HG03575 (cell line): ENCODE data around the gene VPREB1.
"Not testable (repeated sequence)": the region's sequence is repeated elsewhere in the genome, so short reads cannot be mapped to it uniquely, and the experiment has no call there.

Experiments
- ATAC-seq: cut with Tn5 transposase; IDR thresholded peaks from one replicate; pipeline ENCODE4 v1.9.1; 2021; ENCODE audit not compliant: unreplicated experiment, insufficient number of reproducible peaks, low FRiP score; ENCODE audit errors: extremely low read depth

Gene VPREB1

DNA sequence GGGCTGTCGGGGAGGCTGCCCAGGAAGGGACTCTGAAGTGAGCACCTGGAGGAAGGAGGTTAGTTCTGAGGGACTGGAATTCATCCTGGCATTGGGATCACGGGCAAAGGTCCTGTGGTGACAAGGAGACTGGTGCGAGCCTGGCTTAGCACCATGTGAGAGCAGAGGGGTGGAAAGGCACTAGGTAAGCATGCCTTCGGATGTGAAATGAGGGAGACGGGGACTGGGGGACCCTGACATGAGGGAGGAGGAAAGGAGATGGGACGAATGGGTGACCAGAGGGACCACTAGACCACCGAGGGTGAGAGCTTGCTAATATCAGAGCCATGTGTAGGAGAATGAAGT lies 3.1 kb upstream of the VPREB1 start:
- ATAC-seq: no peak

DNA sequence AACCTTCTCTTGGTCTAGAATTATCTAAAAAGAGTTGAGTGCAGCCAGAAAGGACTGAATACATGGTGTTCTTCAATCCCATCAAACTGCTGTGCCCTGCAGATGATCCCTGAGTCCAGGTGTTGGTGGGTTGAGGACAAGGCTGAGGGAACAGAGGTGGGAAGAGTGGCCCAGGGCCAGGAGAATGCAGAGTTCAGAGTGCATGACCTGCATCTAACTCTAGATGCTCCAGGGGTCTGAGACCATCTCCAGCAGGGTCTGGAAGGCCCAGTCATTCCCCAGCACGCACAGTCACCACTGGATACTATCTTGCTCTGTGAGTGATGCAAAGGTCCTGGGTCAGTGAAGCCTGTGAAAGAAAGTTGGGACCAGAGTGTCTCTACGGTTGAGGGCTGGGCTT lies 2.1 kb upstream of the VPREB1 start:
- no peak for ATAC-seq

DNA sequence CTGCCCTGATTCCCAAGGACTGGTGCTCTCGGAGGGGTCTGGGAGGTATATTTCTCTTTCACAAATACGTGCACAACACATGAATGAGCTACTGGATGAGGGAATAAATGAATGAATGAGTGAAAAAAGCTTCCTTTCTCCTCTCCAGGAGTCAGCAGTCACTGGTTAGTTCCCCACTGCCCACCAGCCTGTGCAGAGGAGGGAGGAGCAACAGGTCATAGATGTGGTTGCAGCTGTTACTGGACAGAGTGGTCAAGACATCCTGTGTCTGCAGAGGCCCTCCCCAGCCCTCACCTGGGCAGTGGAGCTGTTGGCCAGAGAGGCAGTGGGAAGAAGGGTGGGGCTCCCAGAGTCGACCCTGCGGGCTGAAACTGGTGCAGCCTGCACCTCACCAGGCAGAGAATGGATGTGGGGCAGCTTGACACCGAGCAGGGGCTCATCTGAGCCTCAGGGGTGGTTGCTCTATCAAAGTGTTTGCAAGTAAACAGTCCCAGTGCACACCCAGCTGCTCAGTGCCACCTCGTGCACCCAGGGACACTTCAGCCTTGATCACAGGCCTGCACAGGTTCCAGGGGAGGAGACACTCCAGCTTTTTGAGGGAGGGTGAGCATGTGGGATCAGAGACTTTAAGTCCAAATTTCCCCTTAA lies 1.4 kb upstream of the VPREB1 start:
- ATAC-seq: no peak

DNA sequence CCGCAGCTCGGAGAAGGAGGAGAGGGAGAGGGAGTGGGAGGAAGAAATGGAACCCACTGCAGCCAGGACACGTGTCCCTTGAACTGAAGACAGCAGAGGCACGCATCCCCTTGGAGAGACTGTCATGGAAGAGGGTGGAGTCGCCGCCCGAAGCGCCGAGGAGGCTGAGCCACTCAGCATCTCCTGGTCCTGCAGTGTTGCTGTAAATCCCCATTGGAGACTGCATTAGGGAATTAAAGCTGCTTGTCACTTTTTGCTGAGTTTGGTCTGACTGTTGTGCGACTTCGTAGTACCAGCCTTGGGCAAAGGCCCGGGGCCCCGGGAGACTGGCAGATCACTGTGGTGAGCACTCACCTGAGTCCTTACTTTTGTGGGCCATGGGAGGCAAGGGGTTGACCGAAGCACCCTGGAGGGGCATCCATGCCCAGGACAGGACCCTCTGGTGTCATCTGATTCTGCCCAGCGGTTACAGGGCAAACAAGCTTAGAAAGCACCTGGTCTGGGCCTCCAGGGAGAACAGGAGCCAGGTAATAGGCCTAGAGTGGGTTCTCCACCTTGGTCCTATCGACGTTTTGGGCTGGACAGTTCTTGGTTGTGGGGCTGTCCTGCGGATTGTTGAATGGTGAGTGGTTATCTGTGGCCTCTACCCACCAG lies 797 bp downstream of the VPREB1 start:
- no peak for ATAC-seq

DNA sequence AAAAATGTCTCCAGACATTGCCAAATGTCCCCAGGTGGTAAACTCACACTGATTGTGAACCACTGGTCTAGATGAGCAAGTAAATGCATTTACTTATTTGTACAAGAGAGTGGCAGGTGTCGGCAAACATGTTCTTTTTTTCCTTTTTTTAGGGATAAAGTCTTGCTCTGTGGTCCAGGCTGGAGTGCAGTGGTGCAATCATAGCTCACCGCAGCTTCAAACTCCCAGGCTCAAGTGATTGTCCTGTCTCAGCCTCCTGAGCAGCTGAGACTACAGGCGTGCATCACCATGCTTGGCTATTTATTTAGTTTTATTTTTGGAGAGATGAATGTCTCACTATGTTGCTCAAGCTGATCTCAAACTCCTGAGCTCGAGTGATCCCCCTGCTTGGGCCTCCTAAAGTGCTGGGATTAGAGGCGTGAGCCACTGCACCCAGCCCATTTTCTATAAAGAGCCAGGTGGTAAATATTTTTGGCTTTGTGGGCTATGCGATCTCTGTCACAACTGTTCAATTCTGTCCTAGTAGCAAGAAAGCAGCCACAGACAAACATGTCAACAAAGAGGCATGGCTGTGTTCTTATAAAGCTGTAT lies 1.4 kb downstream of the VPREB1 start:
- no peak for ATAC-seq

DNA sequence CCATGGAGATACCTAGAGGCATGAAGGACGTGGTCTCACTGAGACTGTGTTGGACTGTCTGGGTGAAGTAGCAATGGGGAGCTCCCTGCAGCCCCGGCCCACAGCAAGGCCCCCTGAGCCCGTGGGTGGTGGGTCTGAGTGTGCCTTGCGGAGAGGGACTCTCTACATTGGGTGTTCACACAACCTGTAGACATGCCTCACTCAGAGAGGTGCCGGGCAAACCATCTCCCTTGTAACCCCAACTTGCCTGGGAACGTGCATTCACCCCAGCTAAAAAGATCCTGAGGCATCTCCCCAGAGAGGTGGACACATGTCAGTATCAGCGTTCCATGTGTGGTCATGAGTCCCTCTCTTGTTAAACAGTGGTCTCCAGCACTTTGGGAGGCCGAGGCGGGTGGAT lies 2.1 kb downstream of the VPREB1 start:
- ATAC-seq: no peak

DNA sequence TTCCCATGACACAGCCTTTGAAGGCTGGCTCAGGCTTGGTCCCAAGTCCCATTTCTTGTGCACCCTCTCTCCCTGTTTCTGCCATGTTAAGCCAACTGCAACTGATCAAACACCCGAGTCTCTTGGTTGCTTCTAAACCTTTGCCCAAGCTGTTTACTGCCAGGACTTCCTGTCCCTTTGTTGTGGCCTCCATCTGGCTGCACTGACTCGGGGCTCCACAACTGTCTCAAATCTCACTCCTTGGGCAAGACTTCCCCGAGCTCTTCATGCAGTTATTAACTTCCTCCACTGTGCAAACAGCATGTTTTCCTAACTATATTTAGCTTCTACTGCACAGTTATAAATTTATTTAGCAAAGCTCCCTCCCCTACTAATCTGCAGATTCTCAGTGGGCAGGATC lies 4.3 kb downstream of the VPREB1 start:
- no peak for ATAC-seq

DNA sequence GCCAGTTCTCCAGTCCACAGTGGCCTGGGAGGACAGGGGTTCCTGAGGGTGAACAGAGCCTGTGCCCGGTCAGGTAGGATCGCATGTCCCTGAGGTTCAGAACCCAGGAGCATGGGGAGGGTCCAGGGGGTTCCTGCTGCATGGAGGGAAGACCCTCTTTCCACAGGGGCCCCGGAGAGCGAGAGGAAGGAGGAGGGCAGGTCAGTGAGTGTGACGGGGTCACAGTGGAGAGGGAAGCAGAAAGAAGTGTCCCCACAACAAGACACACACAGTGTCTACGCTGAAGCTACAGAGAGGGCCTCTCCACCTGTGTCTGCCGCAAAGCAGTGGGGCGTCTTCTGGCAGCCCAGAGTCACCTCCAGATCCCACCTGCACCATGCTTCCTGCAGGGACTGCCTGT lies 6.1 kb downstream of the VPREB1 start:
- ATAC-seq: not testable (repeated sequence)

DNA sequence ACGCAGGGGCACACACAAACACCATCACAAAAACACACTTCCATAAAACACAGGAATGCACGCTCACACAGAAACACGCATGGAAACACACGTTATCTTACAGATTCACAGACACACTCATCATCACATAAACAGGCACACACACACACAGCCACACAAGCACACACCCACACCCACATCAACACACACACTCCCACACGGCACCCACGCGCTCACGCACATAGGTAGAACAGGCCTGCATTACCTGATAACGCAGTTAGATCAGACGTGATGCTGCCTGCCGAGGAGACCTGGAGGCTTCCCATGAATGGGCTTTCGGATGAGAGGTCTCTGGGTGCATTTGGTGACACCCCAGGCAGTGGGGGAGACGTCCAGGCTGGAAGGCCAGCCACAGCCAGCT lies 11.5 kb downstream of the VPREB1 start:
- ATAC-seq: not testable (repeated sequence)

DNA sequence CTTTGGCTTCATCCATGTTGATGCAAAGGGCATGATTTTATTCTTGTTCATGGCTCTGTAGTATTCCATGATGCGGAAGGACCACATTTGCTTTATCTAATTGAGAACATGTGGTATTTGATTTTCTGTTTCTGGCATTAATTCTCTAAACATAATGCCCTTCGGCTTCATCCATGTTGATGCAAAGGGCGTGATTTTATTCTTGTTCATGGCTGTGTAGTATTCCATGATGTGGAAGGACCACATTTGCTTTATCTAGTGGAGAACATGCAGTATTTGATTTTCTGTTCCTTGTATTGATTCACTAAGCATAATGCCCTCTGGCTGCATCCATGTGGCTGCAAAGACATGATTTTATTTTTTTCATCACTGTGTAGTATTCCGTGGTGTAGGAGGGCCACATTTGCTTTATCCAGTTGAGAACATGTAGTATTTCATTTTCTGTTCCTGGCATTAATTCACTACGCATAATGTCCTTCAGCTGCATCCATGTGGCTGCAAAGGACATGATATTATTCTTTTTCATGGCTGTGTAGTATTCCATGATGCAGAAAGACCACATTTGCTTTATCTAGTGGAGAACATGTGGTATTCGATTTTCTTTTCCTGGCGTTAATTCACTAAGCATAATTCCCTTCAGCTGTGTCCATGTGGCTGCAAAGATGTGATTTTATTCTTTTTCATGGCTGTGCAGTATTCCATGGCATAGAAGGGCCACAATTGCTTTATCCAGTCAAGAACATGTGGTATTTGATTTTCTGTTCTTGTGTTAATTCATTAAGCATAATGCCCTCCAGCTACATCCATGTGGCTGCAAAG lies 14.2 kb downstream of the VPREB1 start:
- ATAC-seq: not testable (repeated sequence)

DNA sequence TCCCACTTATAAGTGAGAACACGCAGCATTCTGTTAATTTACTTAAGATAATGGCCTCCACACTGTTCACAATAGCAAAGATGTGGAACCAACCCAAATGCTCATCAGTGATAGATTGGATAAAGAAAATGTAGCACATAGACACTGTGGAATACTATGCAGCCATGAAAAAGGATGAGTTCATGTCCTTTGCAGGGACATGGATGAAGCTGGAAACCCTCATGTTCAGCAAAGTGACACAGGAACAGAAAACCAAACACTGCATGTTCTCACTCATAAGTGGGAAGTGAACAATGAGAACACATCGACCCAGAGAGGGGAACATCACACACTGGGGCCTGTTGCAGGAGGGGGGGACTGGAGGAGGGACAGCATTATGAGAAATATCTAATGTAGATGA lies 15.6 kb downstream of the VPREB1 start:
- not testable (repeated sequence) for ATAC-seq

DNA sequence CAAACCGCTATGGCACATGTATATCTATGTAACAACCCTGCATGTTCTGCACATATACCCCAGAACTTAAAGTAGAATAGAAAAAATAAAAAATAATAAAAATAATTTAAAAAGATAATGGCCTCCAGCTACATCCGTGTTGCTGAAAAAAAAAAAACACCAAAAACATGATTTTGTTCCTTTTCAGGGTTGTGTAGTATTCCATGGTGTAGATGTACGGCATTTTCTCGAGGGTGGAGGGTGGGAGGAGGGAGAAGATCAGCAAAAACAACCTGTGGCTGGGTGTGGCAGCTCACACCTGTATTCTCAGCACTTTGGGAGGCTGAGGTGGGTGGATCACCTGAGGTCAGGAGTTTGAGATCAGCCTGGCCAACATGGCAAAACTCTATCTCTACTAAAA lies 16.0 kb downstream of the VPREB1 start:
- ATAC-seq: not testable (repeated sequence)

DNA sequence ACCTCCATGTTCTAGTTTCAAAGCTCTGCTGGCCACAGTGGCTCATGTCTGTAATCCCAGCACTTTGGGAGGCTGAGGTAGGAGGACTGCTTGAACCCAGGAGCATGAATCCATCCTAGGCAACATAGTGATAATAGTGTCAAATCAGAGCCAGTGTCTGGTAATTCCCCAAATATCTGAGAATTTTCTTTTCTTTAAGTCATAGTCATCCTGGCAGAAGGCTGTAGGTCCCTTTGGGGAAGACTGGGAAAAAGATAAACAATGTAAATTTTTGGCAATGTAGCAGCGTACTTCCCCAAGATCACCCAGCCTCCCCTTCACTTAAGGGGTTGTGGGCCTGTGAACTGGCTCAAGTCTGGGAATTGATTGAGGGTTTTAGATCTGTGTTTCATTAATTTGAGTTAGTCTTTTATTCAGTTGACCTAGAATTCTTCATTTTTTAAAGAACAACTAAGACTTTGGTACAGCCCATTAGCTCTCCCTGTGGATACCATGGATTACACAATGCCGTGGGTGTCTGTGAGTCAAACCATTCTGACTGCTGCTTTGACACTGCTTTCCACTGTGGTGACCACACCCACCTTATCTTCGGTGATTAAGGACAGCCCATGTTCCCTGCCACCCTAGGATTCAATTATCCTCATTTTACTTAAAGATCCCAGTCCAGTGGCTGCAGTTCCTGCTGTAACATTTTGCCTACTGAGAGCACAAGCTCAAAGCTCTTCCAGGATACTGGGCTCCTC lies 17.9 kb downstream of the VPREB1 start:
- ATAC-seq: not testable (repeated sequence)

DNA sequence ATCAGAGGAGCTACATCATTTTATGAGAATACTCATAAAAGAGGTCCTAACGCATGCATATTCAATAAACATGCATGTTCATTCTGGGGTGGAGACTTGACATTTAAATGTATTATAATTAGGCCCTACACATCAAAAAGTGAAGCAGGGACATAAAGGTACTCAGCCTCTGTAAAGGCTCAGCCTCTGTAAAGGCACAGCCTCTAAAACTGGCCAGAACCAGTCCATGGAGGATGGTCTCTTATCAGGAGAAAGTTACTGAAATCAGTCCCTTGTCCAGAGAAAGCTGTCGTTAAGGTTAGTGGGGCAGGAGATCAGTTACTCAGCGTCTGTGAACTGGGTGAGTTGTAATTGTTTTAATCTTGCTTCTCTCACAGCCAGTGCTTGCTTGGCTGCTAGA lies 19.2 kb downstream of the VPREB1 start:
- ATAC-seq: not testable (repeated sequence)

DNA sequence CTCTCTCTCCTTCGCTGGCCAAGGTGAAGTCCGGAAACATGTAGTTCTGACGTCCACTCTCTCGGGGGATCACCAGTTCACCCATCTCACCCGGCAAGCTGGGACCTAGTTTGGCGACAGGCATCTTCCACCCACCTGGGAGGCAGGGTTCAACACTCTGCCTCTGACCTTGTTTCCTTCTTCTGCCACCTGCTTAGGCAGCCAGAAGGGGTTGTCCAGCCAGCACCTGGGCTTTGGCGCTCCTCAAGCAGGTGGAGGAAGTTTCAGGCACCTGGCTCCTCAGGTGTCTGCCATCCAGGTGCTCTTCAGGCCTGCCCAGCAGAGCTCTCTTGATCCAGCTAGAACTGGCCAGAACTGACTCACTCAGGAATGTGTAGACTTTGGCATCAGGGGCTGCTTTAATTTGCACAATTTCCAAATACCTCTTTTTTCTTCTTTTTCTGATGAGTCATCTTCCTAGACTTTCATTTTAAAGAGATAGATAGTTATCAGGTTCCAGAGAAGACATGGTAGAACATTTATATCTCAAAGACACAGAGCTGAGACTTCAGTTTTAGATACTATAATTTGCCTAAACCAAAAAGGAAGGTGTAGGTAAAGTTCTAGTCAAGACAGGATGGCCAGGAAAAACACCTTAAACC lies 25.6 kb downstream of the VPREB1 start:
- ATAC-seq: not testable (repeated sequence)

DNA sequence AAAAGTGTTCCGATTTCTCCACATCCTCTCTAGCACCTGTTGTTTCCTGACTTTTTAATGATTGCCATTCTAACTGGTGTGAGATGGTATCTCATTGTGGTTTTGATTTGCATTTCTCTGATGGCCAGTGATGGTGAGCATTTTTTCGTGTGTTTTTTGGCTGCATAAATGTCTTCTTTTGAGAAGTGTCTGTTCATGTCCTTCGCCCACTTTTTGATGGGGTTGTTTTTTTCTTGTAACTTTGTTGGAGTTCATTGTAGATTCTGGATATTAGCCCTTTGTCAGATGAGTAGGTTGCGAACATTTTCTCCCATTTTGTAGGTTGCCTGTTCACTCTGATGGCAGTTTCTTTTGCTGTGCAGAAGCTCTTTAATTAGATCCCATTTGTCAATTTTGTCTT lies 32.8 kb downstream of the VPREB1 start:
- not testable (repeated sequence) for ATAC-seq

DNA sequence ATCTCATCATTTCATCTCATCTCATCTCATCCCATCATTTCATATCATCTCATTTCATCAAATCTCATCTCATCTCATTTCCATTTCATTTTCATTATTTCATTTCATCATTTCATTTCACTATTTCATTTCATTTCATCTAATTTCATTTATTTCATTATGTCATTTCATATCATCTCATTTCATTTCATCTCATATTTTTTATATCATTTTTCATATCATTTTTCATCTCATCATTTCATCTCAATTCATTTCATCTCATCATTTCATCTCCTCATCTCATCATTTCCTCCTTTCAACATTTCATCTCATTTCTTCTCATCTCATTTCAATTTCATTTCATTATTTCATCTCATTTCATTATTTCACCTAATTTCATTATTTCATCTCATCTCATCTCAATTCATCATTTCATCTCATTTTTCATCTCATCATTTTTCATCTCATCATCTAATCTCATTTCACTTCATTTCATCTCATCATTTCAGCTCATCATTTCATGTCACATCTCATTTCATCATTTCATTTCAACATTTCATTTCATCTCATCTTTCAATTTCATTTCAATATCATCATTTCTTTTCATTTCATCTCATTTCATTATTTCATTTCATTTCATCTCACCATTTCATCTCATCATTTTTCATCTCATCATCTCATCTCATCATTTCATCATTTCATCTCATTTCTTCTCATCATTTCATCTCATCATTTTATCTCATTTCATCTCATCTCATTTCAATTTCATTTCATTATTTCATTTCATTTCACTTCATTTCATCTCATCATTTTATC lies 40.6 kb downstream of the VPREB1 start:
- not testable (repeated sequence) for ATAC-seq
